Measurements from ENCODE around the gene REXO5. TPM values are rescaled to one million over a fixed set of nuclear protein-coding genes. Genes with fewer than 3 reads are reported as not detected.

REXO5 gene
- total RNA-seq, 1 experiment from 2014 or later = 8.5 TPM

GRCh38 chr16:20762404-20763123 lies 43.8 kb upstream of the REXO5 start (continued):
- TF ChIP-seq E2F4 (CRISPR knock-in tag; IDR thresholded peaks at IDR 0.05; ENCODE audit: borderline replicate concordance, low read depth) (no peak), ZNF532 (CRISPR knock-in tag; IDR thresholded peaks at IDR 0.05; ENCODE audit: borderline replicate concordance) (no peak), ZNF512 (CRISPR knock-in tag; IDR thresholded peaks at IDR 0.05; ENCODE audit: borderline replicate concordance) (no peak), ZNF416 (CRISPR knock-in tag; IDR thresholded peaks at IDR 0.05) (no peak), HMGXB4 (CRISPR knock-in tag; IDR thresholded peaks at IDR 0.05) (no peak), ATF3 (CRISPR knock-in tag; conservative IDR thresholded peaks at IDR 0.05) (no peak), JAZF1 (CRISPR knock-in tag; IDR thresholded peaks at IDR 0.05) (no peak), ATF6 (CRISPR knock-in tag; IDR thresholded peaks at IDR 0.05) (no peak), FOXJ3 (CRISPR knock-in tag; IDR thresholded peaks at IDR 0.05; ENCODE audit: borderline replicate concordance) (no peak), E2F5 (CRISPR knock-in tag; IDR thresholded peaks at IDR 0.05) (no peak), CDX4 (CRISPR knock-in tag; IDR thresholded peaks at IDR 0.05; ENCODE audit: borderline replicate concordance) (no peak), AR (CRISPR knock-in tag; IDR thresholded peaks at IDR 0.05) (no peak), ERG (CRISPR knock-in tag; IDR thresholded peaks at IDR 0.05) (no peak)
